ENCODE data around the gene SERINC5. TPM values are rescaled to one million over a fixed set of nuclear protein-coding genes. Genes with fewer than 3 reads are reported as not detected.
"Not testable (repeated sequence)": the region's sequence is repeated elsewhere in the genome, so short reads cannot be mapped to it uniquely, and the experiment has no call there.

SERINC5 gene
- total RNA-seq, 1 donor from 2014 or later: 10.7 TPM

GRCh38 chr5:80210014-80210413 is 45.8 kb downstream of the SERINC5 start:
- intact Hi-C loops (cut with DNase I): no loop called here
- ATAC-seq (ENCODE audit: poor library complexity) (no peak), DNase-seq (no peak)

DNA sequence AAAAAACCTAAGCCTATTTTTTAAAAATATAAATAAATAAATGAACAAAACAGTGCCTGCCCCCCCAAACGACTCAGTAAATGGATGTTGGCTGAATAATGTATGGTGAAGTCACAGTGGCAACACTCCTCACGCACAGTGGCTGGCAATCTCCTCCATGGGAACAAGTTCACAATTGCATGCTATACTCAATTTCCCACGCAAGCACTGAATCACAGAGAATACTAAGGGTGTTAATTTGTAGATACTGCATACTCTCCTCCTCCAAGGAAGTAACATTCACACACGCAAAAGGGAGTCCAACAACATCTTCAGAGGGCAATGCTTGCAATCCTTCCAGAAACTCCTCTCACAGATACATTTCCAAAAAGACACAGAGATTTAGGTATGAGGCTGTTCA is 47.5 kb downstream of the SERINC5 start:
- ATAC-seq (ENCODE audit: poor library complexity): no peak
- intact Hi-C loops (cut with DNase I): loop anchor here (10.0 kb wide), 1 partner anchor 64 kb away; no protein-coding TSS in a partner anchor

GRCh38 chr5:80207832-80208231 is 48.0 kb downstream of the SERINC5 start:
- intact Hi-C loops (cut with DNase I): loop anchor here (10.0 kb wide), 1 partner anchor 63 kb away; no protein-coding TSS in a partner anchor
- ATAC-seq (ENCODE audit: poor library complexity) (no peak), DNase-seq (no peak)

More for the DNA sequence above, 47.5 kb downstream of the SERINC5 start:
- no peak for DNase-seq

GRCh38 chr5:80206282-80206681 is 49.6 kb downstream of the SERINC5 start:
- intact Hi-C loops (cut with DNase I): loop anchor here (10.0 kb wide), 1 partner anchor 61 kb away; no protein-coding TSS in a partner anchor
- peak; percentile 54 for ATAC-seq (ENCODE audit: poor library complexity)

GRCh38 chr5:80205846-80206245 is 50.0 kb downstream of the SERINC5 start:
- intact Hi-C loops (cut with DNase I): loop anchor here (10.0 kb wide), 1 partner anchor 61 kb away; no protein-coding TSS in a partner anchor
- no peak for ATAC-seq (ENCODE audit: poor library complexity)
- DNase-seq: no peak

More at GRCh38 chr5:80206282-80206681, 49.6 kb downstream of the SERINC5 start:
- no peak for DNase-seq

- ATAC-seq (ENCODE audit: poor library complexity): peak; percentile 65
- intact Hi-C loops (cut with DNase I): loop anchor here (10.0 kb wide), 1 partner anchor 60 kb away; no protein-coding TSS in a partner anchor
Measured at GRCh38 chr5:80204808-80205614, 50.8 kb downstream of the SERINC5 start.

GRCh38 chr5:80201763-80202162 is 54.1 kb downstream of the SERINC5 start:
- ATAC-seq (ENCODE audit: poor library complexity); DNase-seq: not testable (repeated sequence)
- intact Hi-C loops (cut with DNase I): loop anchor here (10.0 kb wide), 1 partner anchor 57 kb away; no protein-coding TSS in a partner anchor

More at GRCh38 chr5:80204808-80205614, 50.8 kb downstream of the SERINC5 start:
- no peak for DNase-seq

- intact Hi-C loops (cut with DNase I): no loop called here
- DNase-seq (no peak), ATAC-seq (ENCODE audit: poor library complexity) (no peak)
Measured at GRCh38 chr5:80198920-80199319, 56.9 kb downstream of the SERINC5 start.

GRCh38 chr5:80198399-80198798 is 57.4 kb downstream of the SERINC5 start:
- ATAC-seq (ENCODE audit: poor library complexity) (peak; percentile 80), DNase-seq (peak; percentile 67)
- intact Hi-C loops (cut with DNase I): no loop called here

DNA sequence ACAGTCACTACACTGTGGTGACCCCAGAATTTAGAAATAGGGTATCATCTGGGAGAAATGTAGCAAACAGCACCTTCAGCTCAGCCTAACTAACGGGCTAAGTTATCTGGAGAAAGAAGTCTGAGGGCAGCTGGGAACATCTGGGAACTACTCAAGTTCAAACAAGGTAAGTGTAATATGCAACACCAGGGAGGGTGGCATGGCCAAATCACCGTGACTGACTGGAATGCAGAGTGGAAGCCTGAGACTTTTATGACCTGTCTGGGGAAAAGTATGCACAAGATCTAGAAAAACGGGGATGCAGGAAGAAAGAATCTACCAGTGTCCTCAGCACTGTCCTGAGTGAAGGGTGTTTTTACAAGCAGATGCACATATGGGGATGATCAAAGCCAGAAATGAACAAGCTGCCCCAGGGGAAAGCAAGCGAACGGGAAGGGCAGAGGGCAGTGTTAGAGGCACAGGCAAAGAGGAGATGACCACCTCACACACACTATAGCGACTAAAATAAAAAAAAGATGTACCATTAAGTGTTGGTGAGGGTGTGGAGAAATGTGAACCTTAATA is 59.9 kb downstream of the SERINC5 start:
- ATAC-seq (ENCODE audit: poor library complexity): no peak
- intact Hi-C loops (cut with DNase I): no loop called here
- no peak for DNase-seq

- no peak for ATAC-seq (ENCODE audit: poor library complexity)
- intact Hi-C loops (cut with DNase I): no loop called here
- no peak for DNase-seq
Measured at GRCh38 chr5:80194468-80194867, 61.4 kb downstream of the SERINC5 start.

DNA sequence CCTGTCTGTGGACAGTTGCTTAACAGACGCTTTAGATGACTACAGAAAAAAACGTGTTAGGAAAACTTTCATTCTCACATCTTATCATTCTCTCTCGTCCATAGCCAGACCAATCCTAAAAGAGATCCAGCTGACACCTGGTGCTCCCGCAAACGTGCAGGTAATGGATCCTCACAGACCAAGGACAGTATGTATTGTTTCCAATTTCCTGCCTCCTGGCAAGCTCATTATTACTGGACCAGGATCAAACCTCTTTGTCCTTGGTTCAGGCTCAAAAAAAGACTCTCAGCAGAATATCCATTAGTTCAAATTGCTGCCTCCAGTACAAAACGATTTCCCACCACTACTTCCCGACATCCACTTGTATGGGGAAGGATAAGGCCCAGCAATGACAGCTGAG is 62.4 kb downstream of the SERINC5 start:
- DNase-seq (no peak), ATAC-seq (ENCODE audit: poor library complexity) (peak; percentile 15)
- intact Hi-C loops (cut with DNase I): no loop called here

- ATAC-seq (ENCODE audit: poor library complexity) (peak; percentile 85), DNase-seq (no peak)
- intact Hi-C loops (cut with DNase I): no loop called here
Measured at GRCh38 chr5:80192507-80193241, 63.2 kb downstream of the SERINC5 start.

DNA sequence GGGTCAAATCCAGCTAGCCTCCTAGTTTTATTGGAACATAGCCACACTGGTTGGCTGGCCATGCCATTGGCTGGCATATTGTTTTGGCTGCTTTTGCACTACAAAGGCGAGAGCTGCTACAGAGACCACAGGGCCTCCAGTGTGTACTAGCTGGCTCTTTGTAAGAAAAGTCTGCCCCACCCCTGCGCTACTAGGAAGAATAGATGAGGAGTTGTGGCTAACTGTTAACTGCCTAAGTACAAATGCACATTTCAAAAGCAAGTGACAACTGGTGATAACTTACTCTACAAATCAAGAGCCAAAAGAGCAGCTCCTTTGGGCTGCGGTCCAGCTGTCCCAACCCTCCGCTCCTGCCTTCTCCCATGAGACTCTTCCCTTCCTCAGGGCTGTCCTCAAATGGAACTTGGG is 63.9 kb downstream of the SERINC5 start:
- ATAC-seq (ENCODE audit: poor library complexity) (peak; percentile 68), DNase-seq (peak; percentile 73)
- intact Hi-C loops (cut with DNase I): no loop called here

DNA sequence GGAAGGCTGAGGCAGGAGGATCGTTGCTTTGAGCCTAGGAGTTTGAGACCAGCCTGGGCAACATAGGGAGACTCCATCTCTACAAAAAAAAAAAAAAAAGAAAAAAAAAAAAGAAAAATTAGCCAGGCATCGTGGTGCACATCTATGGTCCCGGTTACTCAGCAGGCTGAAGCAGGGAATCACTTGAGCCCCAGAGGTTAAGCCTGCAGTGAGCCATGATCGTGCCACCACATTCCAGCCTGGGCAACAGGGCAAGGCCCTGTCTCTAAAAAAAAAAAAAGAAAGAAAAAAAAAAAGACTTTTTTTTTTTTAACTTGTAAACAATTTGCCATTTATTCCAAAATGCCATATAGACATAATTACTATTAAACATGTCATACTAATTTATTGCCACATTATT is 64.5 kb downstream of the SERINC5 start:
- DNase-seq: no peak
- no peak for ATAC-seq (ENCODE audit: poor library complexity)
- intact Hi-C loops (cut with DNase I): no loop called here

- DNase-seq (no peak), ATAC-seq (ENCODE audit: poor library complexity) (no peak)
- intact Hi-C loops (cut with DNase I): no loop called here
Measured at GRCh38 chr5:80190960-80191359, 64.9 kb downstream of the SERINC5 start.

DNA sequence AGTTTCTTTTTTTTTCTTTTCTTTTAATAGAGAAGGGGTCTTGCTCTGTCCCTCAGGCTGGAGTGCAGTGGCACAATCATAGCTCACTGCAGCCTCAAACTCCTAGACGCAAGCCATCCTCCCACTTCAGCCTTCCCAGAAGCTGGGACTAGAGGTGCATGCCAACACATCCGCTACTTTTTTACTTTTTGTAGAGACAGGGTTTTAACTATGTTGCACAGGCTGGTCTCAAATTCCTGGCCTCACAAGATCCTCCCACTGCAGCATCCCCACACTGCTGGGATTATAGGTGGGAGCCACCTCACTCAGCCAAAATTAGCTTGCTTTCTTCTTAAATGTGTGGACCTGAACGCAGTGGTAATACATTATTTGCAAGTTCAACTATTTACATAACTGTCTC is 66.1 kb downstream of the SERINC5 start:
- ATAC-seq (ENCODE audit: poor library complexity) (no peak), DNase-seq (no peak)
- intact Hi-C loops (cut with DNase I): no loop called here

- DNase-seq: no peak
- intact Hi-C loops (cut with DNase I): no loop called here
- ATAC-seq (ENCODE audit: poor library complexity): no peak
Measured at GRCh38 chr5:80189201-80189600, 66.6 kb downstream of the SERINC5 start.

DNA sequence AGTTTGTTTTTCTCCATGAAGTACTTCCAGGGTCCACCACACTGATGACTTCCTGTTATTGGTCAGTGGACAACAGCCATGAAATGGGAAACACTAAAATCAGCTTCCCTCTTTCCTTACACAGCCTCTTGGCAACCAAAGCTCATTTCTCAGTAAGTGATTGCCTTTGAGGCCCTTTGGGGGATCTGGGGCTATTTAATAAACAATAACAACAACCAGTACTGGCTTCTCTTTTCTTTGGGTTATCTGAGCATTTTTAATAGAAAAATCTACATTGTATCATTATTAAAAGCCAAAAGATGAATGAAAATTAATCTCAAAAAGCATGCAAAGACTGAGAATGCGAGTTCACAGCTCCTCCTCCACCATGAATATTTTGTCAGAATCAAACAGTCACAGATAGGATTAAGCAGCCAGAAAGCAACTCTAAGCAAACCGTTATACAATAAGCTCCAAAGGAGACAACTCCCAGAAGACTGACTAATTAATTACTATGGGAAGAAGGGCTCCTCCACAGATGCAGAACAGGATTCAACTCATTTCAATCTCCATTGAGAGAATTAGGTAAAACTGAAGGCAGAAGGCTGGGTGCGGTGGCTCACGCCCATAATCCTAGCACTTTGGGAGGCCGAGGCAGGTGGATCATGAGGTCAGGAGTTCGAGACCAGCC is 68.3 kb downstream of the SERINC5 start:
- no peak for DNase-seq
- intact Hi-C loops (cut with DNase I): no loop called here
- no peak for ATAC-seq (ENCODE audit: poor library complexity)
